PC-9 (cell line): Measurements from ENCODE around the gene GRAMD2B. TPM values are rescaled to one million over a fixed set of nuclear protein-coding genes. Genes with fewer than 3 reads are reported as not detected.

Source experiments
- BruUV-seq: library from RNA; stranded (reverse); fragments of 400-500 nt; replicated peaks from 2 replicates; lab custom pipeline; 2021; lab: Mats Ljungman, UMichigan
- CTCF ChIA-PET: fragments of 300-600 bp; sonication (Branson Sonifier 250); formaldehyde crosslinking; loops from one replicate; lab custom pipeline; 2022; ENCODE audit warnings: antibody characterized with exemption; lab: Charles Lee
- POLR2A ChIA-PET: fragments of 300-600 bp; sonication (Branson Sonifier 250); formaldehyde crosslinking; loops from one replicate; lab custom pipeline; 2022; ENCODE audit warnings: antibody characterized with exemption; ENCODE audit not compliant: unreplicated experiment; lab: Charles Lee
- DNase-seq, 2 experiments: peaks; one replicate each; pipeline versions ENCODE4 v3.0.0 to v3.0.0-alpha.2; 2015 to 2022; ENCODE audit warnings: mixed read lengths in 1 of 2
- H2AFZ ChIP-seq: fragments of 200-600 bp; sonication (generic); 2 replicates; pipeline ENCODE4 v1.8.1; 2017; ENCODE audit warnings: antibody characterized with exemption
- H3F3A ChIP-seq: fragments of 200-600 bp; sonication (generic); 2 replicates; pipeline ENCODE4 v1.8.1; 2017; ENCODE audit warnings: antibody characterized with exemption, mild to moderate bottlenecking, low read depth; ENCODE audit not compliant: insufficient read depth
- H3K27ac ChIP-seq: fragments of 200-600 bp; sonication (generic); 2 replicates; pipeline ENCODE4 v1.6.1; 2016; ENCODE audit warnings: mixed run types
- H3K27me3 ChIP-seq: fragments of 200-600 bp; sonication (generic); 2 replicates; pipeline ENCODE4 v1.6.1; 2016; ENCODE audit warnings: low read depth, mixed run types; ENCODE audit not compliant: insufficient read depth
- H3K36me3 ChIP-seq: fragments of 200-600 bp; sonication (generic); 2 replicates; pipeline ENCODE4 v1.6.1; 2016; ENCODE audit warnings: low read depth, mixed run types
- H3K4me1 ChIP-seq: fragments of 200-600 bp; sonication (generic); replicated peaks from 2 replicates; pipeline ENCODE4 v1.6.1; 2016; ENCODE audit warnings: mixed run types; ENCODE audit not compliant: insufficient read depth
- H3K4me2 ChIP-seq: fragments of 200-600 bp; sonication (generic); 2 replicates; pipeline ENCODE4 v1.6.1; 2017; ENCODE audit warnings: mixed run types
- H3K4me3 ChIP-seq: fragments of 200-600 bp; sonication (generic); 2 replicates; pipeline ENCODE4 v1.6.1; 2016; ENCODE audit warnings: mixed run types
- H3K79me2 ChIP-seq: fragments of 200-600 bp; sonication (generic); 2 replicates; pipeline ENCODE4 v1.6.1; 2017; ENCODE audit warnings: low read depth, mixed run types
- H3K9me2 ChIP-seq: fragments of 200-600 bp; sonication (generic); 2 replicates; pipeline ENCODE4 v1.8.1; 2017; ENCODE audit warnings: mild to moderate bottlenecking; ENCODE audit not compliant: insufficient read depth
- H3K9me3 ChIP-seq: fragments of 200-600 bp; sonication (generic); 2 replicates; pipeline ENCODE4 v1.8.1; 2016; ENCODE audit warnings: low read depth; ENCODE audit not compliant: insufficient read depth
- H4K20me1 ChIP-seq: fragments of 200-600 bp; sonication (generic); 2 replicates; pipeline ENCODE4 v1.8.1; 2017; ENCODE audit not compliant: insufficient read depth
- EZH2 ChIP-seq: fragments of 200-600 bp; sonication (generic); IDR thresholded peaks from 2 replicates; pipeline ENCODE4 v1.8.0; 2017; ENCODE audit warnings: antibody characterized with exemption, low read depth
- intact Hi-C: fragments of 100-400 bp; cut with micrococcal nuclease; formaldehyde crosslinking; loops from one replicate; pipeline ENCODE4 v1.10.0; 2022; ENCODE audit not compliant: unreplicated experiment
- total RNA-seq: library from RNA; stranded (reverse); gene quantifications from 2 replicates; pipeline ENCODE4 v1.2.3, GENCODE V29; 2021
- TF ChIP-seq, protein P1 (sequence below): fragments of 200-600 bp; sonication (generic); conservative IDR thresholded peaks from 2 replicates; pipeline ENCODE4 v1.6.1; 2017; ENCODE audit warnings: mixed run types, antibody characterized with exemption, mild to moderate bottlenecking, moderate library complexity

Gene GRAMD2B
- total RNA-seq, 1 experiment from 2014 or later: 10.0 TPM

DNA sequence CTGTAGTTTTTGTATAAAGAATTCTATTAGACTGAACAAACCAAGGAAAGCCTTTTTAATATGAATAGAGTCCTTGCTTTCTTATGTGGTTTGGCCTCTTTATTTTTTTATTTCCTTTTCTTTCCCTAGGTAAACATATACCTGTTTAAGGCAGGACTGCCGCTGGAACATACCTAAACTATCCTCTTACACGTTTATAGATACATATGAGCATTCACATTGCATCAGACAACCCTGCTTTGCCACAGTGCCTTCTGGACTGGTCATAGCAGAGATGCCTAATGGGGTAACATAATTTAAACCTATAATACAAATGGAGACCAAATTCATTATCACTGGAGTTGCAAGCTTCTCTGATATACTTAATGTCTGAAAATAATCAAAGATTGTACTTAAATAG lies 12.5 kb downstream of the GRAMD2B start:
- TF ChIP-seq EZH2: no peak
- TF ChIP-seq, protein P1, sequence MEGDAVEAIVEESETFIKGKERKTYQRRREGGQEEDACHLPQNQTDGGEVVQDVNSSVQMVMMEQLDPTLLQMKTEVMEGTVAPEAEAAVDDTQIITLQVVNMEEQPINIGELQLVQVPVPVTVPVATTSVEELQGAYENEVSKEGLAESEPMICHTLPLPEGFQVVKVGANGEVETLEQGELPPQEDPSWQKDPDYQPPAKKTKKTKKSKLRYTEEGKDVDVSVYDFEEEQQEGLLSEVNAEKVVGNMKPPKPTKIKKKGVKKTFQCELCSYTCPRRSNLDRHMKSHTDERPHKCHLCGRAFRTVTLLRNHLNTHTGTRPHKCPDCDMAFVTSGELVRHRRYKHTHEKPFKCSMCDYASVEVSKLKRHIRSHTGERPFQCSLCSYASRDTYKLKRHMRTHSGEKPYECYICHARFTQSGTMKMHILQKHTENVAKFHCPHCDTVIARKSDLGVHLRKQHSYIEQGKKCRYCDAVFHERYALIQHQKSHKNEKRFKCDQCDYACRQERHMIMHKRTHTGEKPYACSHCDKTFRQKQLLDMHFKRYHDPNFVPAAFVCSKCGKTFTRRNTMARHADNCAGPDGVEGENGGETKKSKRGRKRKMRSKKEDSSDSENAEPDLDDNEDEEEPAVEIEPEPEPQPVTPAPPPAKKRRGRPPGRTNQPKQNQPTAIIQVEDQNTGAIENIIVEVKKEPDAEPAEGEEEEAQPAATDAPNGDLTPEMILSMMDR: no peak
- H3F3A ChIP-seq: no peaks in the 10 kb centered on the region
- POLR2A ChIA-PET: no interaction called here
- no peaks in the 10 kb centered on the region for H3K4me1 ChIP-seq
- CTCF ChIA-PET: no interaction called here
- no peak for DNase-seq
- intact Hi-C loops: no loop called here
- H3K36me3 ChIP-seq: peaks cover 7% of the 10 kb centered on the region; the same call in 1 of the 2 replicates
- H4K20me1 ChIP-seq: no peaks in the 10 kb centered on the region
- H3K4me2 ChIP-seq: no peak overlapping the region
- no peak overlapping the region for H2AFZ ChIP-seq
- no TSS peak for BruUV-seq
- H3K27ac ChIP-seq: no peak overlapping the region
- no peaks in the 10 kb centered on the region for H3K27me3 ChIP-seq
- H3K4me3 ChIP-seq: no peak overlapping the region
- H3K9me3 ChIP-seq: no peaks in the 10 kb centered on the region
- H3K9me2 ChIP-seq: no peaks in the 10 kb centered on the region
- H3K79me2 ChIP-seq: peaks cover 4% of the 10 kb centered on the region; the same call in 1 of the 2 replicates

DNA sequence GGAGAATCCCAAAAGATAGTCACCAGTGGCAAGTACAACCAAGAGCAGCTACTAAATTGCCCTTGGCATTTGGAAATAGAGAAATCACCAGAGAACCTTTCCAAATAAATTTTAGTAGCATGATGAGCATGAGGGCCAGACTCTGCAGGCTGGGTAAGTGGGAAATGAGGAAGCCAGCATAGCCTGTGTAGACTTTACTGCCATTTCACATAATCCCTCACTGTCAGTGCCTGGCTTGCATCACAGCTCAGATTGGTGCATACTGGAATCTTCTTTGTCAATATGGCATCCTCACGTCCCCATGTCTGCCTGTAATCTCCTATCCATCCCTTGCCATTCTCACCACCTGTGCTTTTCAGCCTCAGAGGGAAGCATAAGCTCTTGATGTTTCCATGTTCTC lies 14.5 kb downstream of the GRAMD2B start:
- H2AFZ ChIP-seq: no peak overlapping the region
- intact Hi-C loops: no loop called here
- DNase-seq: no peak
- CTCF ChIA-PET: no interaction called here
- no peaks in the 10 kb centered on the region for H3K9me2 ChIP-seq
- POLR2A ChIA-PET: no interaction called here
- H4K20me1 ChIP-seq: no peaks in the 10 kb centered on the region
- H3K4me1 ChIP-seq: no peaks in the 10 kb centered on the region
- H3K9me3 ChIP-seq: no peaks in the 10 kb centered on the region
- peaks cover 4% of the 10 kb centered on the region; the same call in 1 of the 2 replicates for H3K79me2 ChIP-seq
- H3K27ac ChIP-seq: no peak overlapping the region
- peaks cover 7% of the 10 kb centered on the region; the same call in 1 of the 2 replicates for H3K36me3 ChIP-seq
- TF ChIP-seq EZH2: no peak
- TF ChIP-seq, protein P1: no peak
- H3K4me3 ChIP-seq: no peak overlapping the region
- no peak overlapping the region for H3K4me2 ChIP-seq
- no peaks in the 10 kb centered on the region; the same call in 1 of the 2 replicates for H3F3A ChIP-seq
- no peaks in the 10 kb centered on the region for H3K27me3 ChIP-seq
- no TSS peak for BruUV-seq

DNA sequence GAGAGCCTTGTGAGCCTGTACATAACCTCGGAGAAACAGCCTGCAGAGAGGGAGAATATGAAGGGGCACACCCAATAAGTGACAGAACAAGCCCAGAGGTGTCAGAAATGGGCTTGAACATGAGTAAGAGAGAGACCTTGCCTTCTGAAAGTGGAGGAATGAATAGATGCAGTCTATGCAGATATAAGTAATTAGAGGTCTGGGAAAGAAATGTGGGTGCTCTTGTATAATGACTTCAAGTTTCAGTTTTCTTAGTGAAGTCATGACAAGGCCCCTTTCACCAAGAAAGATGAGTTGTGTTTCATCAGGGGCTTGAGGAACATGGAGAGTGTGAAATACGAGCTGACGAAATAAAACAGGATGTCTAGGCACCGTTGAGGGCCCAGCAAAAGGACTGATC lies 15.1 kb downstream of the GRAMD2B start:
- intact Hi-C loops: no loop called here
- Histone ChIP-seq H3F3A (no peaks in the 10 kb centered on the region; the same call in 1 of the 2 replicates), H3K36me3 (peaks cover 6% of the 10 kb centered on the region; the same call in 1 of the 2 replicates), H3K4me2 (no peak overlapping the region), H2AFZ (no peak overlapping the region), H3K79me2 (peaks cover 4% of the 10 kb centered on the region; the same call in 1 of the 2 replicates), H3K27me3 (no peaks in the 10 kb centered on the region), H3K4me1 (no peaks in the 10 kb centered on the region), H3K4me3 (no peak overlapping the region), H3K9me3 (no peaks in the 10 kb centered on the region), H3K9me2 (no peaks in the 10 kb centered on the region), H3K27ac (no peak overlapping the region), H4K20me1 (no peaks in the 10 kb centered on the region)
- no peak for DNase-seq
- TF ChIP-seq EZH2: no peak
- TF ChIP-seq, protein P1: no peak
- CTCF ChIA-PET: no interaction called here
- BruUV-seq: no TSS peak
- POLR2A ChIA-PET: no interaction called here
